Fibroblast of skin of left quadriceps (primary cell): ENCODE measurements around the gene GPX1.

Source experiments
- DNase-seq, 2 experiments: peaks; one replicate each; pipeline ENCODE4 v3.0.0-alpha.2; 2013; ENCODE audit warnings: low read depth in 2 of 2

Gene GPX1

DNA sequence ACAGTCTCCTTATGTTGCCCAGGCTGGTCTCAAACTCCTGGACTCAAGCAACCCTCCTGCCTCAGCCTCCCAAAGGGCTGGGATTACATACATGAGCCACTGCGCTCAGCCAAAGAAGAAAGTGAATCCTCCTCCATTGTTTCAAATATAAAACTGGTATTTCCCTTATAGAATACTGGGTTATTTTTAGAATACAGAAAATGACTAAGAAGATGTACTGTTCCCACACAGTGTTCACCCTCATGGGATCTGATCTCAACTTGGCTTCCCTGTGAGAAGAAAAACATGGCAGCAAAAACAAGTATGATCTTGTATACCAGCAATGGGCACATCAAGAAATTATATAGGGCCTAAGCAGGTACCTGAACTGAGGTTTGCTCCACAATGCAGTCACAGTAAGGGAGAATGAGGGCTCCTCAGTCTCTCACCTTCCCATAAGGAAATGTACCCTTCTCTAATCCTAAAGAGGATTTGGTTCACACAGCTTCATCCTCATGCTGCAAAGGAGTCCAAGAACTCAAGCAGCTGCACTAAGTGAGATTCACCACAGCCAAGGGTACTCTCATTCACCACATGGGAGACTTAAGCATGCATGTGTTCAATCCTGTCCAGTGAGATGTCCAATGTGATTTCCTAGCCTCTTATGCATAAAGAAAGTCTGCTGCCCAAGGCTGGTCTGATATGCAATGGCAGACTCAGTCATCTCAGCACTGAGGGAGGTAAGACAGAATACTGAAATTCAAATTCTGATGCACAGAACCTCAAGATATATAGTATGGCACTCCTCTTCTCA is 44.1 kb downstream of the GPX1 start:
- DNase-seq: no peak

DNA sequence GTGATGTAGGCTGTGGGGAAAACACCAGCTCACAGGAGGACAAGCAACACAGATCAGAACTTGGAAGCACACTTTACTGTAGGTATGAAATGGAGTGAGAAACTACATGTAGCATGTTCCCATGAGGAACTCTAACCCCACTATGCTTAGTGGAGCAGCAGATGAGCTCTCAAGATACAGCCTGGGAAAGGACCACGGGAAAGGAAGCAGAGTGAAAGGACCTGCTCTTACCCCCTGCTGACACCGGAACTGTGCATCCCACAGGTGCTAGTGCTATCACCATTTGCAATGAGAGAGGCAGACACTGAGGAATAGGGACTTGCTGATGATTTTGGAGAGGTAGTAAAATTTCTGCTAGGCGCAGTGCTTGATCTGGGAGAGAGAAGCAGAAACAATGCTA is 46.9 kb downstream of the GPX1 start:
- DNase-seq: no peak

DNA sequence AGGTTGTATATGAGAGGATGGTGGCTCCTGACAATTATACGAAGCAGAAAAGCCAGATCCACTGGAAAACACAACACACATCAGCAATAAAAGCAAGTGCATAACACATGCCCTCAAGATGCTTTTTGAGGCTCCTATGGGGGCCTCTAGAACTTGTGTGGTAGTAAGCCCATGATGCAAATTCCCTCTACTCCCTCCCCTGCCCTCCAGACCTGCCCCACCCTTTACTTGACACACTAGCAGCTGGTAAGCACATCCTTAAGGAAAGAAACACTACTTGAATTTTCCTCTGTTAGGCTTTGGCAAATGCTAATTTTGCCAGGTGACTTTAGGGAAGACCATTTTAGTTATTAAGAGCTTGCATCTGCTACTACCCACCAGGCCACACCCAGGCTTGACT is 47.5 kb downstream of the GPX1 start:
- DNase-seq: no peak
